PC-9 (cell line): ENCODE results near the gene SPPL3. TPM values are rescaled to one million over a fixed set of nuclear protein-coding genes. Genes with fewer than 3 reads are reported as not detected.

Source experiments
- BruUV-seq: library from RNA; stranded (reverse); fragments of 400-500 nt; replicated peaks from 2 replicates; lab custom pipeline; 2021; lab: Mats Ljungman, UMichigan
- CTCF ChIA-PET: fragments of 300-600 bp; sonication (Branson Sonifier 250); formaldehyde crosslinking; loops from one replicate; lab custom pipeline; 2022; ENCODE audit warnings: antibody characterized with exemption; lab: Charles Lee
- POLR2A ChIA-PET: fragments of 300-600 bp; sonication (Branson Sonifier 250); formaldehyde crosslinking; loops from one replicate; lab custom pipeline; 2022; ENCODE audit warnings: antibody characterized with exemption; ENCODE audit not compliant: unreplicated experiment; lab: Charles Lee
- DNase-seq, 2 experiments: peaks; one replicate each; pipeline versions ENCODE4 v3.0.0 to v3.0.0-alpha.2; 2015 to 2022; ENCODE audit warnings: mixed read lengths in 1 of 2
- H2AFZ ChIP-seq: fragments of 200-600 bp; sonication (generic); 2 replicates; pipeline ENCODE4 v1.8.1; 2017; ENCODE audit warnings: antibody characterized with exemption
- H3F3A ChIP-seq: fragments of 200-600 bp; sonication (generic); 2 replicates; pipeline ENCODE4 v1.8.1; 2017; ENCODE audit warnings: antibody characterized with exemption, mild to moderate bottlenecking, low read depth; ENCODE audit not compliant: insufficient read depth
- H3K27ac ChIP-seq: fragments of 200-600 bp; sonication (generic); 2 replicates; pipeline ENCODE4 v1.6.1; 2016; ENCODE audit warnings: mixed run types
- H3K27me3 ChIP-seq: fragments of 200-600 bp; sonication (generic); 2 replicates; pipeline ENCODE4 v1.6.1; 2016; ENCODE audit warnings: low read depth, mixed run types; ENCODE audit not compliant: insufficient read depth
- H3K36me3 ChIP-seq: fragments of 200-600 bp; sonication (generic); 2 replicates; pipeline ENCODE4 v1.6.1; 2016; ENCODE audit warnings: low read depth, mixed run types
- H3K4me1 ChIP-seq: fragments of 200-600 bp; sonication (generic); replicated peaks from 2 replicates; pipeline ENCODE4 v1.6.1; 2016; ENCODE audit warnings: mixed run types; ENCODE audit not compliant: insufficient read depth
- H3K4me2 ChIP-seq: fragments of 200-600 bp; sonication (generic); 2 replicates; pipeline ENCODE4 v1.6.1; 2017; ENCODE audit warnings: mixed run types
- H3K4me3 ChIP-seq: fragments of 200-600 bp; sonication (generic); 2 replicates; pipeline ENCODE4 v1.6.1; 2016; ENCODE audit warnings: mixed run types
- H3K79me2 ChIP-seq: fragments of 200-600 bp; sonication (generic); 2 replicates; pipeline ENCODE4 v1.6.1; 2017; ENCODE audit warnings: low read depth, mixed run types
- H3K9me2 ChIP-seq: fragments of 200-600 bp; sonication (generic); 2 replicates; pipeline ENCODE4 v1.8.1; 2017; ENCODE audit warnings: mild to moderate bottlenecking; ENCODE audit not compliant: insufficient read depth
- H3K9me3 ChIP-seq: fragments of 200-600 bp; sonication (generic); 2 replicates; pipeline ENCODE4 v1.8.1; 2016; ENCODE audit warnings: low read depth; ENCODE audit not compliant: insufficient read depth
- H4K20me1 ChIP-seq: fragments of 200-600 bp; sonication (generic); 2 replicates; pipeline ENCODE4 v1.8.1; 2017; ENCODE audit not compliant: insufficient read depth
- CTCF ChIP-seq: fragments of 200-600 bp; sonication (generic); conservative IDR thresholded peaks from 2 replicates; pipeline ENCODE4 v1.6.1; 2017; ENCODE audit warnings: mixed run types, antibody characterized with exemption, mild to moderate bottlenecking, moderate library complexity
- EZH2 ChIP-seq: fragments of 200-600 bp; sonication (generic); IDR thresholded peaks from 2 replicates; pipeline ENCODE4 v1.8.0; 2017; ENCODE audit warnings: antibody characterized with exemption, low read depth
- intact Hi-C: fragments of 100-400 bp; cut with micrococcal nuclease; formaldehyde crosslinking; loops from one replicate; pipeline ENCODE4 v1.10.0; 2022; ENCODE audit not compliant: unreplicated experiment
- total RNA-seq: library from RNA; stranded (reverse); gene quantifications from 2 replicates; pipeline ENCODE4 v1.2.3, GENCODE V29; 2021

Gene SPPL3
- total RNA-seq, 1 experiment from 2014 or later = 44.7 TPM

DNA sequence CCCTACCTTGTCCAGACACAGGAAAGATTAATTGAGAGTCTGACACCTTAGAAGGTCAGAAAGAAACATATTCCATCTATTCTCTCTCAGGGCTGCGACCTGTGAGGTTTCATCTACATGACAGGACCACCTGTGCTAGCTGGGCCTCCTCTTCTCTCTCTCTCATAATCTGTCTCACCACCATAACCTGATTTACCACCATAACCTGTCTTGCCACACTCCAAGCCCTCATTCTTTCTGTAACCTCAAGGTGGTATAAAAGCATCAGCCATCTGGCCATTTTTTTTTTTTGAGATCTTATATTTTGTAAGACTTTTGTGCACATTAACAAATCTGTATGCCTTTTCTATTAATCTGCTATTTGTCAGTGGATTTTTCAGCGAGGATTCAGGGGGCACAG lies 103.0 kb downstream of the SPPL3 start:
- no TSS peak for BruUV-seq
- no peak overlapping the region for H2AFZ ChIP-seq
- H3K4me3 ChIP-seq = no peak overlapping the region
- ChIA-PET CTCF (interaction anchor here (0.7 kb wide), 1 partner anchor 49 kb away, joined by 3 read pairs; no protein-coding TSS in a partner anchor), POLR2A (no interaction called here)
- H4K20me1 ChIP-seq = peaks cover 4% of the 10 kb centered on the region; the same call in 1 of the 2 replicates
- H3K4me1 ChIP-seq = peaks cover 14% of the 10 kb centered on the region
- no peaks in the 10 kb centered on the region for H3K9me2 ChIP-seq
- H3K79me2 ChIP-seq = 0 out of 2 replicates have a peak, but pooled peaks cover 7% of the 10 kb centered on the region
- no peaks in the 10 kb centered on the region; the same call in 1 of the 2 replicates for H3F3A ChIP-seq
- H3K27ac ChIP-seq = no peak overlapping the region
- H3K4me2 ChIP-seq = no peak overlapping the region
- no peak for TF ChIP-seq CTCF
- TF ChIP-seq EZH2 = no peak
- H3K27me3 ChIP-seq = no peaks in the 10 kb centered on the region
- 0 out of 2 replicates have a peak, but pooled peaks cover 3% of the 10 kb centered on the region for H3K36me3 ChIP-seq
- peak; percentile 6 to 65 for DNase-seq
- intact Hi-C loops = no loop called here
- H3K9me3 ChIP-seq = 0 out of 2 replicates have a peak, but pooled peaks cover 2% of the 10 kb centered on the region

- Histone ChIP-seq H3K4me1 (peaks cover 14% of the 10 kb centered on the region), H3K27me3 (no peaks in the 10 kb centered on the region), H3K36me3 (0 out of 2 replicates have a peak, but pooled peaks cover 3% of the 10 kb centered on the region), H3K4me3 (no peak overlapping the region), H3F3A (no peaks in the 10 kb centered on the region; the same call in 1 of the 2 replicates), H2AFZ (no peak overlapping the region), H3K27ac (no peak overlapping the region), H3K9me2 (no peaks in the 10 kb centered on the region), H4K20me1 (peaks cover 4% of the 10 kb centered on the region; the same call in 1 of the 2 replicates), H3K79me2 (0 out of 2 replicates have a peak, but pooled peaks cover 7% of the 10 kb centered on the region), H3K4me2 (no peak overlapping the region), H3K9me3 (0 out of 2 replicates have a peak, but pooled peaks cover 4% of the 10 kb centered on the region)
- intact Hi-C loops = no loop called here
- DNase-seq = no peak
- POLR2A ChIA-PET = no interaction called here
- BruUV-seq = no TSS peak
- no peak for TF ChIP-seq EZH2
- TF ChIP-seq CTCF = no peak
- CTCF ChIA-PET = interaction anchor here (0.7 kb wide), 1 partner anchor 49 kb away, joined by 3 read pairs; no protein-coding TSS in a partner anchor
These were observed 103.5 kb downstream of the SPPL3 start for GRCh38 chr12:120800665-120801064.

- Histone ChIP-seq H3F3A (no peaks in the 10 kb centered on the region; the same call in 1 of the 2 replicates), H3K4me2 (no peak overlapping the region), H3K4me3 (no peak overlapping the region), H3K4me1 (peaks cover 14% of the 10 kb centered on the region), H3K27ac (no peak overlapping the region), H3K79me2 (0 out of 2 replicates have a peak, but pooled peaks cover 7% of the 10 kb centered on the region), H4K20me1 (no peaks in the 10 kb centered on the region; the same call in 1 of the 2 replicates), H2AFZ (no peak overlapping the region), H3K9me3 (0 out of 2 replicates have a peak, but pooled peaks cover 4% of the 10 kb centered on the region), H3K27me3 (no peaks in the 10 kb centered on the region), H3K36me3 (0 out of 2 replicates have a peak, but pooled peaks cover 3% of the 10 kb centered on the region), H3K9me2 (no peaks in the 10 kb centered on the region)
- no TSS peak for BruUV-seq
- TF ChIP-seq EZH2 = no peak
- TF ChIP-seq CTCF = no peak
- POLR2A ChIA-PET = no interaction called here
- intact Hi-C loops = no loop called here
- DNase-seq = no peak
- CTCF ChIA-PET = interaction anchor here (0.5 kb wide), 1 partner anchor 14 kb away, joined by 4 read pairs; no protein-coding TSS in a partner anchor
These were observed 104.7 kb downstream of the SPPL3 start for GRCh38 chr12:120799243-120800045.
